ENCODE data around the gene CNTNAP5. TPM values are rescaled to one million over a fixed set of nuclear protein-coding genes. Genes with fewer than 3 reads are reported as not detected.

The CNTNAP5 gene
- total and polyA plus RNA-seq, 4 donors = 16.7 to 63.2 (median 39.1) TPM

DNA sequence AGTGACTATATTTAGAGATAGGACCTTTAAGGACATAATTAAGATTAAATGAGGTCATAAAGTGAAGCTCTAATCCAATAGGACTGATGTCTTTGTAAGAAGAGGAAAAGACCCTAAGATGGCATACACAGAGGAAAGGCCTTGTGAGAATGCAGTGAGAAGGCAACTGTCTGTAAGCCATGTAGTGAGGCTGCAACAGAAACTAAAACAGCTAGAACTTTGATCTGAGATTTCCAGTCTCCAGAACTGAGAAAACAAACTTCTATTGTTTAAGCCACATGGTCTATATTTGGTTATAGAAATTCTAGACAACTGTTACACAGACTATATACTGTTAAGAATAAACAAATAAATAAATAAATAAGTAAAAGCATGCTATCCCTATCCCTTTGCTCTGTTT is 276.8 kb downstream of the CNTNAP5 start:
- no peak for DNase-seq (ENCODE audit: low read depth in 4 of 6, low spot score in 6 of 6)
- no peaks in the 10 kb centered on the region for H3K4me1 ChIP-seq (ENCODE audit: control insufficient read depth, insufficient read depth, low read length)

DNA sequence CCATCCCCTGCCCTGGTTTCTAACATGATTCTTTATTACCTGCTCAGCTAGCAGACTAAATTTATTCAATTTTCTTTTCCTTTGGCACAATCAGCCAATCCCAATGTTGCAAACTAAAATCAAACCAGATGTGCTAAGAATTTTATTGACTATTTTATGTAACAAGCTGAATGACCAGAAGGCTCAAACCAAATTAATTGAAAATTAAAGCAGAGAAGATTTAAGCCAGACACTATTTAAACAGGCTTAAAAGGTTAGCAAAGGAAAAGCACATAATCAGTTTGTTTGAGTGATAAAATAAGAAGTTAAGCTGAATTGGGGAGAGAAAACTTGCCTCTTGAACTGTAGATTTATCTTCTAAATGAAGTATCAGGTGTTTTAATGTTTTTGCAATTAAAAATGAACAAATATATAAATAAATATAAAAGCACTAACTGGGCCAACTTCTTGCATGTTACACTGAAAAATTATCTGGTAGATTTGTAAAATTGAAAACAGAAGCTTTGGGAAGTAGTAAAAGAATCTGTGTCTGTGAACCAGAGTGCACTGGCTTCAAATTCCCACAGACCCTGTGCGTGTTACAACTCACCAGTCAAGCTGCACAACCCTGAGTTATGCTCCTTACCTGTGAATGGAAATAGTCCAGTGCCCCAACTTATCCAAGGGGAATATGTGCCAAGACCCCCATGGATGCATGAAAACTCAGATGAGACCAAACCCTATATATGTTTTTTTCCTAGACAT is 283.4 kb downstream of the CNTNAP5 start:
- H3K9me3 ChIP-seq (ENCODE audit: control insufficient read depth, insufficient read depth, low read length) = no peaks in the 10 kb centered on the region
- no peak for DNase-seq (ENCODE audit: low read depth in 4 of 6, low spot score in 6 of 6)
- H3K36me3 ChIP-seq (ENCODE audit: control insufficient read depth, insufficient read depth, low read length) = no peaks in the 10 kb centered on the region
- no peaks in the 10 kb centered on the region for H3K27me3 ChIP-seq (ENCODE audit: control insufficient read depth, insufficient read depth, low read length)
- no peak overlapping the region for H3K27ac ChIP-seq (ENCODE audit: low read depth, low read length)
- H3K4me1 ChIP-seq (ENCODE audit: control insufficient read depth, insufficient read depth, low read length) = no peaks in the 10 kb centered on the region
- WGBS (ENCODE audit: insufficient coverage) = 67% methylated on average over 1 of the region's 1 CpG
- no peak overlapping the region for H3K4me3 ChIP-seq (ENCODE audit: low read depth, low read length)

More for the DNA sequence above, 276.8 kb downstream of the CNTNAP5 start:
- Histone ChIP-seq H3K9me3 (ENCODE audit: control insufficient read depth, insufficient read depth, low read length) (no peaks in the 10 kb centered on the region), H3K27ac (ENCODE audit: low read depth, low read length) (no peak overlapping the region), H3K27me3 (ENCODE audit: control insufficient read depth, insufficient read depth, low read length) (no peaks in the 10 kb centered on the region), H3K36me3 (ENCODE audit: control insufficient read depth, insufficient read depth, low read length) (no peaks in the 10 kb centered on the region), H3K4me3 (ENCODE audit: low read depth, low read length) (no peak overlapping the region)

DNA sequence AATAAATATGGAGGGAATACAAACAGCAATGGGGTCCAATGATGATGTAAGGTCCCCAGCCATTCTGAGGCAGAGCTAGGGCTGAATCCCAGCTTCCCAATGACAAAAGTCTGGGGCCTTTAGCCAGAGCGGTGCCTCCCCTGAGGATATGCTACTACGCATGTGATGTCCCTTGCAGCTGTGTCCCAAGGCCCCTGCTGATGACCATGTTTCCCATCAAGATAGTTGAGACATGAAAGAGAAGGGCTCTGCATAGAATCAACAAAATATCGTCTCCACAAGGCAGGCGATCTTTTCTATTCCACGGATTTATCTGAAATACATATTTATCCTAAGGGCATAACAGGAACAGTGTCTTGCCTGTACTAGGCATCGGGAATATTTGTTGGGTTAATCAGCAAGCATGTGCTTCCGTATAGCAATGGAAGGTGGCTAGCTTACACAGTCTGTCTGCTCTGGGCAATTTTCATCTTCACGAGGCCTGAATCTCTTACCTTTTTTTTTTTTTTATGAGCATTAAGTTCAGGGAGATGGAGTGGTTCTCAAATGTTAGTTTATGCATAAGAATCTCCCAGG is 284.6 kb downstream of the CNTNAP5 start:
- no peak for DNase-seq (ENCODE audit: low read depth in 4 of 6, low spot score in 6 of 6)
- WGBS (ENCODE audit: insufficient coverage) = 77% methylated on average over 4 of the region's 8 CpGs
- Histone ChIP-seq H3K36me3 (ENCODE audit: control insufficient read depth, insufficient read depth, low read length) (no peaks in the 10 kb centered on the region), H3K27me3 (ENCODE audit: control insufficient read depth, insufficient read depth, low read length) (no peaks in the 10 kb centered on the region), H3K9me3 (ENCODE audit: control insufficient read depth, insufficient read depth, low read length) (no peaks in the 10 kb centered on the region), H3K4me1 (ENCODE audit: control insufficient read depth, insufficient read depth, low read length) (no peaks in the 10 kb centered on the region), H3K27ac (ENCODE audit: low read depth, low read length) (no peak overlapping the region), H3K4me3 (ENCODE audit: low read depth, low read length) (no peak overlapping the region)

DNA sequence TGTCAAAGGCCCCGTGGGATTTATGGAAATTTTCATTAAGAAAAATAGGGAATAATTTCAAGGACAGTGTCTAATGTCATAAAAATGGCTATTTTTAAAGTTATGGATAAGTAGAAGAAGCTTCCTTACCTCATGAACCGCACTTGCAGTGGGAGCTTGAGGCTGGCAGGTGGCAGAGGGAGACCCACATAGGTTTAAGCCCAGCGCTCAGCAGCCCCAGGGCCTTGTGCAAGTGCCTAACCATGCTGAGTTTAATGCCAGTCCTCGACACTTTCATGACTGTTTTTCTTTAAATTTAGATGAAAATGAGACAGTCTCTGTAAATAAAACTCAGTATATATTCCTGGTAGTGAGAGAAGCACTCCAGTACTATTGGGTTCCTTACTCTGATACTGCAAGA is 285.6 kb downstream of the CNTNAP5 start:
- Histone ChIP-seq H3K27ac (ENCODE audit: low read depth, low read length) (no peak overlapping the region), H3K36me3 (ENCODE audit: control insufficient read depth, insufficient read depth, low read length) (no peaks in the 10 kb centered on the region), H3K9me3 (ENCODE audit: control insufficient read depth, insufficient read depth, low read length) (no peaks in the 10 kb centered on the region), H3K4me1 (ENCODE audit: control insufficient read depth, insufficient read depth, low read length) (no peaks in the 10 kb centered on the region), H3K4me3 (ENCODE audit: low read depth, low read length) (no peak overlapping the region), H3K27me3 (ENCODE audit: control insufficient read depth, insufficient read depth, low read length) (no peaks in the 10 kb centered on the region)
- no peak for DNase-seq (ENCODE audit: low read depth in 4 of 6, low spot score in 6 of 6)
- no CpG with 5 or more reads among the region's 4 CpGs for WGBS (ENCODE audit: insufficient coverage)

DNA sequence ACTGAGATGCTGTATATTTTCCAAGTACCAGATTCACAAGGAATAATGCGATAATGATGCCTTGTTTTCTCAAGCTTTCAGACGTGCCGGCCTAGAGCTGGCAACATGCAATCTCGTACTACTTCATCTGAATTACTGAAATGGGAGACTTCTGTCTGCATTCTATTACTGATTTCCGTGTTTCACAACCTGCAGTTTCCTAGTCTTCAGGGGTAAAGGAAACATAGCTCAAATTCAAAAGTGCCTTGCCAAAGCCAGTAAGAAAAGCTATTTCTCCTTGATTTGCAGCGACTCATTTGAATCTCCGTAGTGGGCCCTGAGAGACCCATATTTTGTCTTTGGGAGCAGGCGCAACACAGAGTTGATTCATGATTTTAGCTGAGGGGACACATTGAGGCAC is 289.0 kb downstream of the CNTNAP5 start:
- H3K4me3 ChIP-seq (ENCODE audit: low read depth, low read length) = no peak overlapping the region
- H3K9me3 ChIP-seq (ENCODE audit: control insufficient read depth, insufficient read depth, low read length) = no peaks in the 10 kb centered on the region
- 83% methylated on average over 7 of the region's 8 CpGs for WGBS (ENCODE audit: insufficient coverage)
- H3K27me3 ChIP-seq (ENCODE audit: control insufficient read depth, insufficient read depth, low read length) = no peaks in the 10 kb centered on the region
- DNase-seq (ENCODE audit: low read depth in 4 of 6, low spot score in 6 of 6) = peak in 1 of 6 donors; percentile 77
- no peaks in the 10 kb centered on the region for H3K36me3 ChIP-seq (ENCODE audit: control insufficient read depth, insufficient read depth, low read length)
- H3K4me1 ChIP-seq (ENCODE audit: control insufficient read depth, insufficient read depth, low read length) = peaks cover 7% of the 10 kb centered on the region
- no peak overlapping the region for H3K27ac ChIP-seq (ENCODE audit: low read depth, low read length)

DNA sequence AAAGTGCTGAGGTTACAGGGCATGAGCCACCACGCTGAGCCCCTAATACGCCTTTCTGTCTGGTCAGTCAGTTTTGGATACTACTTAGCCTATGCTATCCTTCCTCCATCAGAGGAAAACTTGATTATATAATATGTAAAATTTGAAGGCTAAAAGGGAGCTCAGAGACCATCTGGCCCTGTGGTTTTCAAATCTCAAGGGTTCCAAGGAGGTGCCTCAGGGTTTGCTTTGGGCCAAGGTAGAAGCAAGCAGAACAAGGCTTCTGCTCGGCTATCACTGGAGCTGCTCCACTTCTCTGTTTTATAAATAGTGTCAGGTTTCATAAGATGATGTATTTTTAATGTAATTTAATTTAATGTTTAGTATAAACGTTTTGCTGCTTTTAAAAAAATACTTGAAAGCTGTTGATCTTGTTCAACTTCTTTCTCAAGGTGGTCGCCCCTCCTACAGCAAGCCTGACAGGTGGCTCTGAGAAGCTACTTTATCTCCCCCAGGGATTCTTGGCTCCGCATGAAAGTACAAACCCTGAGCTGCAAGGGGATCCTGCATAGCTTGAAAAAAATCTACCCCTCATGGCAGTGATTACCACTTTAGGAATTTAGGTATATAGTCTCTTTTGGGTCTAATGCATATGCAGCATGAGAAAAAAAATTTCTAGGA is 290.3 kb downstream of the CNTNAP5 start:
- no CpG with 5 or more reads among the region's 6 CpGs for WGBS (ENCODE audit: insufficient coverage)
- Histone ChIP-seq H3K4me1 (ENCODE audit: control insufficient read depth, insufficient read depth, low read length) (peaks cover 7% of the 10 kb centered on the region), H3K27me3 (ENCODE audit: control insufficient read depth, insufficient read depth, low read length) (no peaks in the 10 kb centered on the region), H3K36me3 (ENCODE audit: control insufficient read depth, insufficient read depth, low read length) (no peaks in the 10 kb centered on the region), H3K9me3 (ENCODE audit: control insufficient read depth, insufficient read depth, low read length) (no peaks in the 10 kb centered on the region), H3K27ac (ENCODE audit: low read depth, low read length) (no peak overlapping the region), H3K4me3 (ENCODE audit: low read depth, low read length) (no peak overlapping the region)
- DNase-seq (ENCODE audit: low read depth in 4 of 6, low spot score in 6 of 6) = no peak

DNA sequence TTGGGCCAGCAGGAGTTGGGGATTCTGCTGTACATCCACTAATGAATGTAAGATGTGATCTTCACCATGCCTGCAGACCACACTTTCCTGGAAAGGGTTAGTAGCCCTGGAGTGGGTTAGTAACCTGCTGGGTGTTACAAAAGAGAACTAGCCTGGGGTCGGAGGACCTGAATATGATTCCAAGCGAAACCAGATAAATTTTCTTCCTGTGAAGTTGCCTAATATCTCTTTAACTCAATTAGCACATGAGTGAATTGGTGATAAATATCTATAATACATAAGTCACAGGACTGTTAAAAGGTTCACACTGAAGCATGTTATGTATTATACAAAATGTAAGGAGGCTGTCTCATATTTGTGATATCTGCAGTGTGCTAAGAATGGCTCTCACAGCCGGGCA is 291.0 kb downstream of the CNTNAP5 start:
- no peak for DNase-seq (ENCODE audit: low read depth in 4 of 6, low spot score in 6 of 6)
- H3K27me3 ChIP-seq (ENCODE audit: control insufficient read depth, insufficient read depth, low read length) = no peaks in the 10 kb centered on the region
- 88% methylated on average over 1 of the region's 3 CpGs for WGBS (ENCODE audit: insufficient coverage)
- H3K9me3 ChIP-seq (ENCODE audit: control insufficient read depth, insufficient read depth, low read length) = no peaks in the 10 kb centered on the region
- no peaks in the 10 kb centered on the region for H3K36me3 ChIP-seq (ENCODE audit: control insufficient read depth, insufficient read depth, low read length)
- H3K27ac ChIP-seq (ENCODE audit: low read depth, low read length) = no peak overlapping the region
- H3K4me3 ChIP-seq (ENCODE audit: low read depth, low read length) = no peak overlapping the region
- H3K4me1 ChIP-seq (ENCODE audit: control insufficient read depth, insufficient read depth, low read length) = peaks cover 7% of the 10 kb centered on the region

DNA sequence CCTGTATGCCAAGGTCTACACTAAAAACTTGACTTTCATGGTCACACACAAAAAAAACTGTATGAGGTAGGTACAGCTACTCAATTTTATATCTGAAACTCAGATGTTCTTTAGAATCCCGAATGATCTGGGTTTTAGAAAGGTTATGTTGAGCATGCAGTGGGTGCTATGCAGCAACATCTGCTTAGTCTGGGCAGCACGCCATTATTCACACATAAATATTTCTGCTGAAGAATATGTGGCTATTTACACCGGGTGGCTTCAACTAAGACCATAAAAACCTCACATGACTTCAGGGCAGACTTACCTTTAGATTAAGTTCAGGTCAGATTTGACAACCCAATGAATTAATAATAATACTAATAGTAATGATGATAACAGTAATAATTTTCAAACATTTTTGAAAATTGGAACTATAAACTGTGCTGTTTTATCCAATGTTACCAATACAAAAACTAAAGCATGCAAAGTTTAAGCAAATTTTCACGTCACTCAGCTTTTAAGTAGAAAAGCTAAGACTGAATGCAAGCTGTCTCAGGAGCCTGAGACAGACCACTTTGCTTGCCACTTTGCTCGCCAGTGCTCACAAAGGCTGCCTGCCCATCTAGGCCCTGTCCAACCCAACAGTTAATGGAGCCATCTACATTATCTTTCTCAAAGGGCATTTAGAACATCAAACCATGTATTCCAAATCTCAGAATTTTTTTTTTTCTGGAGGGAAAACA is 292.0 kb downstream of the CNTNAP5 start:
- peak in 2 of 6 donors; percentile 41 to 49 for DNase-seq (ENCODE audit: low read depth in 4 of 6, low spot score in 6 of 6)
- Histone ChIP-seq H3K9me3 (ENCODE audit: control insufficient read depth, insufficient read depth, low read length) (no peaks in the 10 kb centered on the region), H3K27me3 (ENCODE audit: control insufficient read depth, insufficient read depth, low read length) (no peaks in the 10 kb centered on the region), H3K4me3 (ENCODE audit: low read depth, low read length) (no peak overlapping the region), H3K4me1 (ENCODE audit: control insufficient read depth, insufficient read depth, low read length) (peaks cover 7% of the 10 kb centered on the region), H3K27ac (ENCODE audit: low read depth, low read length) (no peak overlapping the region), H3K36me3 (ENCODE audit: control insufficient read depth, insufficient read depth, low read length) (no peaks in the 10 kb centered on the region)
- 79% methylated on average over 1 of the region's 5 CpGs for WGBS (ENCODE audit: insufficient coverage)

DNA sequence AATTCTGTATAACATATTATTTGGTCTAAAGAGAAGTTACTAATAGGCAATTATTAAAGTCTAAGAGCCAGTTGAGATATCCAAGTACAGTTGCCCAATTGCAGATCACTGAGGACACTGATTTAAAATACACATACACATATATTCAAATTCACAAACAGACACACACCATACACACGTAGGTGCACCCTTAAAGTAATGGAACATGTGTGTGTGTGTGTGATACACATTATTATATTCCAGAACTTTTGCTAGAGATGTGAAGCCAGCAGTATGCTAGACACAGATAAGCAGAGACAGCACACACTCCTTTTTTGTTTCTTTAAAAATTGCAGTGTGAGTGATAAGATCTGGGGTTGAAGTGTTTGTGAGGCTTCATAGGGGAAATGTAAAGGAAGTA is 292.5 kb downstream of the CNTNAP5 start:
- Histone ChIP-seq H3K9me3 (ENCODE audit: control insufficient read depth, insufficient read depth, low read length) (no peaks in the 10 kb centered on the region), H3K27ac (ENCODE audit: low read depth, low read length) (no peak overlapping the region), H3K36me3 (ENCODE audit: control insufficient read depth, insufficient read depth, low read length) (no peaks in the 10 kb centered on the region), H3K4me3 (ENCODE audit: low read depth, low read length) (no peak overlapping the region), H3K4me1 (ENCODE audit: control insufficient read depth, insufficient read depth, low read length) (peaks cover 7% of the 10 kb centered on the region), H3K27me3 (ENCODE audit: control insufficient read depth, insufficient read depth, low read length) (no peaks in the 10 kb centered on the region)
- no CpG with 5 or more reads among the region's 1 CpG for WGBS (ENCODE audit: insufficient coverage)
- no peak for DNase-seq (ENCODE audit: low read depth in 4 of 6, low spot score in 6 of 6)
